ENCODE results near the gene MRPL37.

MRPL37 gene

GRCh38 chr1:54259546-54260140 is 59.7 kb downstream of the MRPL37 start:
- Histone ChIP-seq H3F3A (ENCODE audit: control insufficient read depth, insufficient read depth) (no peaks in the 10 kb centered on the region), H3K36me3 (ENCODE audit: control insufficient read depth, low read length) (no peaks in the 10 kb centered on the region), H3K27ac (ENCODE audit: low read depth, low read length) (no peak overlapping the region), H3K79me2 (ENCODE audit: control insufficient read depth, low read length) (no peaks in the 10 kb centered on the region), H3K9me3 (ENCODE audit: control insufficient read depth, insufficient read depth, low read length) (no peaks in the 10 kb centered on the region), H3K4me2 (ENCODE audit: low read length) (no peak overlapping the region), H4K20me1 (ENCODE audit: control insufficient read depth, insufficient read depth, low read depth, low read length) (no peaks in the 10 kb centered on the region), H3K9me2 (replicated peaks; ENCODE audit: control insufficient read depth, low read length) (no peaks in the 10 kb centered on the region), H3K27me3 (ENCODE audit: control insufficient read depth, low read length) (no peaks in the 10 kb centered on the region), H3K4me3 (ENCODE audit: low read length) (no peak overlapping the region), H3K4me1 (ENCODE audit: control insufficient read depth, low read length) (no peaks in the 10 kb centered on the region)
- TF ChIP-seq CTCF (IDR thresholded peaks at IDR 0.05; ENCODE audit: low read depth, low read length, poor library complexity, severe bottlenecking): no peak
- no peak for TF ChIP-seq EZH2phosphoT487 (IDR thresholded peaks at IDR 0.05; ENCODE audit: borderline replicate concordance, low read length)

- Histone ChIP-seq H3K36me3 (ENCODE audit: control insufficient read depth, low read length) (no peaks in the 10 kb centered on the region), H3K4me2 (ENCODE audit: low read length) (no peak overlapping the region), H3K9me2 (replicated peaks; ENCODE audit: control insufficient read depth, low read length) (no peaks in the 10 kb centered on the region), H4K20me1 (ENCODE audit: control insufficient read depth, insufficient read depth, low read depth, low read length) (no peaks in the 10 kb centered on the region), H3K27ac (ENCODE audit: low read depth, low read length) (no peak overlapping the region), H3K4me3 (ENCODE audit: low read length) (no peak overlapping the region), H3K4me1 (ENCODE audit: control insufficient read depth, low read length) (no peaks in the 10 kb centered on the region), H3K27me3 (ENCODE audit: control insufficient read depth, low read length) (no peaks in the 10 kb centered on the region), H3K79me2 (ENCODE audit: control insufficient read depth, low read length) (no peaks in the 10 kb centered on the region), H3K9me3 (ENCODE audit: control insufficient read depth, insufficient read depth, low read length) (no peaks in the 10 kb centered on the region), H3F3A (ENCODE audit: control insufficient read depth, insufficient read depth) (no peaks in the 10 kb centered on the region)
- no peak for TF ChIP-seq CTCF (IDR thresholded peaks at IDR 0.05; ENCODE audit: low read depth, low read length, poor library complexity, severe bottlenecking)
- no peak for TF ChIP-seq EZH2phosphoT487 (IDR thresholded peaks at IDR 0.05; ENCODE audit: borderline replicate concordance, low read length)
Measured at GRCh38 chr1:54260810-54261209, 60.8 kb downstream of the MRPL37 start.

- Histone ChIP-seq H3K27ac (ENCODE audit: low read depth, low read length) (no peak overlapping the region), H3F3A (ENCODE audit: control insufficient read depth, insufficient read depth) (no peaks in the 10 kb centered on the region), H3K4me3 (ENCODE audit: low read length) (no peak overlapping the region), H3K4me2 (ENCODE audit: low read length) (no peak overlapping the region), H3K27me3 (ENCODE audit: control insufficient read depth, low read length) (no peaks in the 10 kb centered on the region), H3K36me3 (ENCODE audit: control insufficient read depth, low read length) (no peaks in the 10 kb centered on the region), H4K20me1 (ENCODE audit: control insufficient read depth, insufficient read depth, low read depth, low read length) (no peaks in the 10 kb centered on the region), H3K4me1 (ENCODE audit: control insufficient read depth, low read length) (no peaks in the 10 kb centered on the region), H3K9me3 (ENCODE audit: control insufficient read depth, insufficient read depth, low read length) (no peaks in the 10 kb centered on the region), H3K9me2 (replicated peaks; ENCODE audit: control insufficient read depth, low read length) (no peaks in the 10 kb centered on the region), H3K79me2 (ENCODE audit: control insufficient read depth, low read length) (no peaks in the 10 kb centered on the region)
- no peak for TF ChIP-seq CTCF (IDR thresholded peaks at IDR 0.05; ENCODE audit: low read depth, low read length, poor library complexity, severe bottlenecking)
- no peak for TF ChIP-seq EZH2phosphoT487 (IDR thresholded peaks at IDR 0.05; ENCODE audit: borderline replicate concordance, low read length)
Measured at GRCh38 chr1:54262244-54262643, 62.3 kb downstream of the MRPL37 start.
